Activated naive CD8-positive, alpha-beta T cell treated with anti-CD3 and anti-CD28 coated beads, Interleukin-2, amount 10 ng/mL, durations not matched to agents 7 days and 5 days (primary cell): ENCODE measurements around the gene PDZD2. TPM values are rescaled to one million over a fixed set of nuclear protein-coding genes. Genes with fewer than 3 reads are reported as not detected.

Experiments used
- ATAC-seq: fragments of 150-1000 bp; cut with Tn5 transposase; one replicate; pipeline ENCODE4 v1.10.0; 2021; ENCODE audit warnings: low read depth, moderate library complexity
- POLR2A ChIA-PET: fragments of 350-600 bp; sonication (Branson Sonifier 250); formaldehyde crosslinking; loops from one replicate; lab custom pipeline; 2021; ENCODE audit warnings: antibody characterized with exemption; lab: Charles Lee
- DNase-seq: peaks from one replicate; pipeline ENCODE4 v3.0.0; 2021
- H3K27ac Mint-ChIP-seq: one replicate; pipeline ENCODE4 v1.8.0; 2022; ENCODE audit warnings: mild to moderate bottlenecking, mixed read lengths
- H3K27me3 Mint-ChIP-seq: one replicate; pipeline ENCODE4 v1.8.0; 2022; ENCODE audit warnings: mild to moderate bottlenecking, moderate library complexity, mixed read lengths
- H3K36me3 Mint-ChIP-seq: one replicate; pipeline ENCODE4 v1.8.0; 2021; ENCODE audit warnings: mild to moderate bottlenecking, mixed read lengths
- H3K4me1 Mint-ChIP-seq: one replicate; pipeline ENCODE4 v1.8.0; 2021; ENCODE audit warnings: mixed read lengths
- H3K4me3 Mint-ChIP-seq: one replicate; pipeline ENCODE4 v1.8.0; 2022; ENCODE audit warnings: mild to moderate bottlenecking, moderate library complexity, mixed read lengths
- H3K9me3 Mint-ChIP-seq: one replicate; pipeline ENCODE4 v1.8.0; 2021; ENCODE audit warnings: mixed read lengths
- total RNA-seq, 2 experiments: library from RNA; stranded (reverse); gene quantifications; one replicate each; pipeline ENCODE4 v1.2.3, GENCODE V29; 2021

Gene PDZD2
- total RNA-seq, 2 experiments from 2014 or later = 0.14 to 0.22 TPM

DNA sequence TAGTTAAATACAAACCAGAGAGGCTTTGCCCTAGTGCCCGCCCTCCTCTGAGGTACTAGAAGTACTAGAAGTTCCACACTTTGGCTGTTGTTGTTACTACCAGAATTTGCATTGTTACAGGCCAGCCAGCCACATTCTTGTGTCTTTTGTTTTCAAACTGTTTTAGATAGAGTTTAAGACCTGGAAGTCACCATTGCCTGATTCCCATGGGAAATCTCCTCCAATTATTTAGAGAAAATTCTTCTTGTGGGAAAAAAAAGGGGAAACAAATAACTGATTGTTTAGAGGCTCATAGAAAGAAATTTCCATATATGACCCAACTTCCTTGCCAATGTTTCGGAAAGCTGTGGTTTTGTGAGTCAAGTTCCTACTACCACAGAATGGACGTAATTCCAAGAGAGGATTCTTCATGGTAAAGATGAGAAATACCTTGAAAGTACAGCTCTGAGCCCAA, 282.9 kb downstream of the PDZD2 start:
- POLR2A ChIA-PET = no interaction called here
- no peaks in the 10 kb centered on the region for H3K36me3 Mint-ChIP-seq
- peaks cover 2% of the 10 kb centered on the region for H3K27me3 Mint-ChIP-seq
- ATAC-seq = no peak
- no peak for DNase-seq
- H3K9me3 Mint-ChIP-seq = no peaks in the 10 kb centered on the region
- no peak overlapping the region for H3K4me3 Mint-ChIP-seq
- H3K4me1 Mint-ChIP-seq = no peaks in the 10 kb centered on the region
- no peak overlapping the region for H3K27ac Mint-ChIP-seq

DNA sequence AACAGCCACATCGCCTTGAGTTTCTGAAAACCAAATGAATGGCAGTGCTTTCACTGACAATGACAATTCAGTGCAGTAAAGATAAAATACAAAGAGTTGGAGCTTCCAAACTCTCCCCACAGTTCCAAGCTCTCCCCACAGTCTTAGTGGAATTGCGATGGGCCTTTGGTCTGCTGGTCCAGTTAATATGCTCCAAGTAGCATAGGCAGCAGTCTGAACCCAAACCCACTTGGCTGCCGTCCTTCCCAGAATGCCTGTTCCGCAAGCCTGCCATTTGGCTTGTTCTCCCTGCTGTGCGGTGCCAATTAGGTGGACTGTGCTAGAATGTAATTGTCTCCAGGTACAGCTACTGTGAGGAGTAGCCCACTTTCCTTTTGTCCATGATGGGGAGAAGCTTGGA, 285.1 kb downstream of the PDZD2 start:
- Mint-ChIP-seq H3K4me3 (no peak overlapping the region), H3K27ac (no peak overlapping the region), H3K27me3 (peaks cover 2% of the 10 kb centered on the region), H3K9me3 (no peaks in the 10 kb centered on the region), H3K36me3 (no peaks in the 10 kb centered on the region), H3K4me1 (no peaks in the 10 kb centered on the region)
- ATAC-seq (no peak), DNase-seq (no peak)
- POLR2A ChIA-PET = no interaction called here

DNA sequence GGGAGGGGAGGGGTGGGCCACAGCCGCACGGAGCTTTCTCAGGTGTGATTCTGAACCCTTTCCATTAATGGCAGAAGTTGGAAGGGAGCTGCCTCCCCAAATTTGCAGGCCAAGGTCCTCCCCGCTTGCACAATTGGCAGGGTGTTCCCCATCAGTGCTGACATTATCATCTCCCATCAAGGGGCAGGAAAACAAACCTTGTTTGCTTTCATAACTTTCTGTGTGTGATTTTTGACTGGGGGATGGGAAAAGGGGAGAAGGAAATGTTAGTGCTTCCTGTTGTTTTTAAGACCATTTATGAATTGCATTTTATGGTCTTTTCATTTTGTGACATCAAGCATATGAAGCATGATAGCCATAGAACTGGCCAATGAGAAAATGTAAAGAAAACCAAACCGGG, 292.9 kb downstream of the PDZD2 start:
- ATAC-seq = no peak
- DNase-seq = no peak
- Mint-ChIP-seq H3K36me3 (no peaks in the 10 kb centered on the region), H3K27me3 (no peaks in the 10 kb centered on the region), H3K27ac (no peak overlapping the region), H3K4me1 (no peaks in the 10 kb centered on the region), H3K9me3 (no peaks in the 10 kb centered on the region), H3K4me3 (no peak overlapping the region)
- POLR2A ChIA-PET = no interaction called here

DNA sequence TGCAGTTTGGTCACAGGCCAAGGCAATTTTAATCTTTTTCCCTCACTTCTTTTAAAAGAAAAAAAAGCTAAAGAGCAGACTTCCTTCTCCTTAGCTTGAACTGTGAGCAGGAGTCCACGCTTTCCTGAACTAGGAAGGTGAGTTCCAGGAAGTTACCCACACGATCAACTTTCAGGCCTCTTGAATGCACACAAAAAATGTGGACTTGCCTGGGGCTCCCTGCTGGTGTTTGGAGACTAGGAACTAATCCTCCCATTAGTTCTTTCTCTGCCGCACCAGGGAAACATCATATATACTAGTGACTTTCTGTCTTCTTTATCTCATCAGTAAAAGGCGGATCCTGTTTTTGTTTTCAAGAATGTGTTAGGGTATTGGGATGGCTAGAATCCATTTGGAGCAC, 295.2 kb downstream of the PDZD2 start:
- H3K4me1 Mint-ChIP-seq = no peaks in the 10 kb centered on the region
- no peaks in the 10 kb centered on the region for H3K36me3 Mint-ChIP-seq
- no peaks in the 10 kb centered on the region for H3K27me3 Mint-ChIP-seq
- no peak overlapping the region for H3K4me3 Mint-ChIP-seq
- POLR2A ChIA-PET = no interaction called here
- ATAC-seq (no peak), DNase-seq (no peak)
- no peaks in the 10 kb centered on the region for H3K9me3 Mint-ChIP-seq
- no peak overlapping the region for H3K27ac Mint-ChIP-seq

DNA sequence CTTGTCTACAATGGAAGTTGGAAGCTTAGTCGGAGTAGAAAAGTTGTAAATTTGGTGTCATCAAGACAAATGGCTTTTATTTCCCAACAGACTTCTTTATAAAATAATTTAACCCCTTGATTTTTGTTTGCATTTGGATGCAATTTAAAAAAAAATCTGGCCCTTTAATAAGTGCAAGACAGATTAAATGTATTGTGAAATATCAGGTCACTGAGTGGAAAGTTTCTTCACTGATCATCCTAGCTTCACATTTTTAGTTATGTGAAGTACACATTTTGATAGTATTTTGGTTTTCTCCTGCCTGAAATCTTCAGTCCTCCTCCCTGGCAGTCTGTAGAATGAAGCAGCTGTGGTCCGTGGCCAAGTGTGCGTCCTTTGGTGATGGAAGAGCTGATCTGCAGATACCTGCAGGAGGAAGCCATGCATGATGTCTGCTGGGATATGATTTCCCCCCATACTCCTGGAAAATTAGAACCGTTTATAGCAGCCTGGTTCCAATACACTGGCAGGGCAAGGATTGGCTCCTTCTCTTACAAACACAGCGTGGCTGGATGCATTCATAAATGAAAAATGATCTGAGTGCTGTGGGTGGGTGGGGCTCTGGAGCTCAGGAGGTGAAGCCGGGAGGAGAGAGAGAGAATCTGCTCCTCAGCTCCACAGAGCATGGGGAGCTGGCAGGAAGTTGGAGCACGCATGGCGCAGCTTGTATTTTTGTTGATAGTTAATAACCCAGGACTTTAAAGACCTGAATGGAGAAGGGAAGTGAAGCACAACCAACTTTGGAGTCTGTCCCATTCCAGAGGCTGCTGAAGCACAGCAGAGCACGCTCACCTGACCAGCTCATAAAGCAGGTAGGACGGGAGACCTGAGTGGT, 296.8 kb downstream of the PDZD2 start:
- no peaks in the 10 kb centered on the region for H3K4me1 Mint-ChIP-seq
- H3K36me3 Mint-ChIP-seq = no peaks in the 10 kb centered on the region
- no peak for ATAC-seq
- H3K9me3 Mint-ChIP-seq = no peaks in the 10 kb centered on the region
- H3K27ac Mint-ChIP-seq = no peak overlapping the region
- POLR2A ChIA-PET = interaction anchor here (0.6 kb wide), 1 partner anchor 102 kb away, joined by 3 read pairs; no protein-coding TSS in a partner anchor
- H3K4me3 Mint-ChIP-seq = no peak overlapping the region
- no peaks in the 10 kb centered on the region for H3K27me3 Mint-ChIP-seq
- DNase-seq = no peak

DNA sequence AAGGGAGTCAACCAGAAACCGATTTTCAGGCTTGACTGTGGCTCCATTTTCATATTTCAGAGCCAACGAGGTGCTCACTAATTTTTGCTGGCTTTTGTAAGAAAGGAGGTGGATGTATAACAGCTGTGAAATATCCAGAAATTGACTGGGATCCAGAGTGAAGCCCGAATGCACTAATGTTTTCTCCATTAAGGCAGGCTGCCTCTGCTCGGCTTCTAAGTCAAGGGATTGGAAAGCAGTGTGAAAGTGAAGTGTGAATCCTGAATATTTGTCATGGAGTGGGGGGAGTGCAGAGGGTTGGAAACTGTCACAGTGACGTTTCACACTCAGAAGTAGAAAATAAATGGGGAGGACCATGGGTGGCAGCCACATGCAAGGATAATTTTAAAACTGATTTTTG, 297.8 kb downstream of the PDZD2 start:
- Mint-ChIP-seq H3K4me3 (no peak overlapping the region), H3K4me1 (no peaks in the 10 kb centered on the region), H3K9me3 (no peaks in the 10 kb centered on the region), H3K36me3 (no peaks in the 10 kb centered on the region), H3K27me3 (no peaks in the 10 kb centered on the region), H3K27ac (no peak overlapping the region)
- POLR2A ChIA-PET = interaction anchor here (0.6 kb wide), 1 partner anchor 102 kb away, joined by 3 read pairs; no protein-coding TSS in a partner anchor
- no peak for DNase-seq
- ATAC-seq = no peak

DNA sequence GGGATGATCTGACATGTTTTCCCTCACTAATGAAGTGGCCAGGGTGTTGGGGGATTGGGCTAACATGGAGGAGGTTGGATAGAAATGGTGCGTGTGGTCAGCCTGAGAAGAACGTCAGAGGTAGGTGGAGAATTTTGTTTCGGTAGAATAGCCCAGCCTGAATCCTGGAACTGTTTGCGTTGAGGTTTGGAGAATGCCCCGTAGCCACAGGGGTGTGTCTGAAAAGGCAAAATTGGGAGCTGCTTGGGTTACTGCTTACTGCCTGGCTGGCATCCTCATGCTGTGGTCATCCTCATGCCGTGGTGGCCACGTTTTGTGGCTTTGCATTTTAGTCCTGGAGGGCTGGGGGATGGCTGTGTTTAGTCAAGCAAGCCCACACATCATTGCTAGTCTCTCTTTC, 298.3 kb downstream of the PDZD2 start:
- ATAC-seq (no peak), DNase-seq (no peak)
- Mint-ChIP-seq H3K36me3 (no peaks in the 10 kb centered on the region), H3K27me3 (no peaks in the 10 kb centered on the region), H3K9me3 (no peaks in the 10 kb centered on the region), H3K4me3 (no peak overlapping the region), H3K4me1 (no peaks in the 10 kb centered on the region), H3K27ac (no peak overlapping the region)
- POLR2A ChIA-PET = no interaction called here

DNA sequence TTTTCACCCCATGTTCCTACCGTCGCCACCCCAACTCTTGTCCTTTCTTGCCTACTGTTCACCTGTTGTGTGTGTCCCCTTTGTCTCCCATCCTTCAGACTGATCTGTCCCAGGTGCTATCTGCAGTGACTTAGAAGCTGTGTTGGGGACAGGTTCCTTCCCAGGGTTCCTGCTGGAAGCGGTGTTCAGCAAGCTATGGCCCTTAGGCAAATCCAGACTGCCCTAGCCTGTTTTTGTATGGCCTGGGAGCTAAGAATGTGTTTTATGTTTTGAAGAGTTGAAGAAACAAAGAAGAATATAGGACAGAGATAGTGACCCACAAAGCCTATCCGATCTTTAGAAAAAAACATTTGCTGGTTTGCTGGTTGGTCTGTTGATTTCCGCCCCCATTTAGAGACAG, 298.8 kb downstream of the PDZD2 start:
- DNase-seq = no peak
- no peak overlapping the region for H3K4me3 Mint-ChIP-seq
- no peaks in the 10 kb centered on the region for H3K36me3 Mint-ChIP-seq
- H3K27ac Mint-ChIP-seq = no peak overlapping the region
- H3K27me3 Mint-ChIP-seq = no peaks in the 10 kb centered on the region
- POLR2A ChIA-PET = no interaction called here
- H3K9me3 Mint-ChIP-seq = no peaks in the 10 kb centered on the region
- H3K4me1 Mint-ChIP-seq = no peaks in the 10 kb centered on the region
- no peak for ATAC-seq

DNA sequence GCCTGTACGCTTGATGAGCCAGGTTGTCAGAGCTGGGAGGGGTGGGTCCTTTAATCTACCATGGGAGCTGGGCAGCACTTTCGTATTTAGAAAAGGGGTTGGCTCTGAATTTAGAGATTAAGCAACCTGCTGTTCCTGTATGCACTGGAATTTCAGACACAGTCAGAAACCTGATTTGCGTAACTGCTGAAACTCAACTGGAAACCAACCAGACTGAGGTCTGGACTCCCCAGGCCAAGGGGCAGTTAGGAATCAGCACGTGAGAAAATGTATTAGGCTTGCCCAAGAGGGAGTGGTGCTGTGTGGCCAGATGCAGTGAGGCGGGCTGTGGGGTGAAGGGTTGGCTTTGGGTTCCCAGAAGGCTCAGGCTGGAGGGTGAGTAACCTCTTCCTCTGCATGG, 300.2 kb downstream of the PDZD2 start:
- Mint-ChIP-seq H3K27ac (no peak overlapping the region), H3K9me3 (no peaks in the 10 kb centered on the region), H3K27me3 (peaks cover 1% of the 10 kb centered on the region), H3K36me3 (no peaks in the 10 kb centered on the region), H3K4me1 (no peaks in the 10 kb centered on the region), H3K4me3 (no peak overlapping the region)
- ATAC-seq (no peak), DNase-seq (no peak)
- POLR2A ChIA-PET = no interaction called here

DNA sequence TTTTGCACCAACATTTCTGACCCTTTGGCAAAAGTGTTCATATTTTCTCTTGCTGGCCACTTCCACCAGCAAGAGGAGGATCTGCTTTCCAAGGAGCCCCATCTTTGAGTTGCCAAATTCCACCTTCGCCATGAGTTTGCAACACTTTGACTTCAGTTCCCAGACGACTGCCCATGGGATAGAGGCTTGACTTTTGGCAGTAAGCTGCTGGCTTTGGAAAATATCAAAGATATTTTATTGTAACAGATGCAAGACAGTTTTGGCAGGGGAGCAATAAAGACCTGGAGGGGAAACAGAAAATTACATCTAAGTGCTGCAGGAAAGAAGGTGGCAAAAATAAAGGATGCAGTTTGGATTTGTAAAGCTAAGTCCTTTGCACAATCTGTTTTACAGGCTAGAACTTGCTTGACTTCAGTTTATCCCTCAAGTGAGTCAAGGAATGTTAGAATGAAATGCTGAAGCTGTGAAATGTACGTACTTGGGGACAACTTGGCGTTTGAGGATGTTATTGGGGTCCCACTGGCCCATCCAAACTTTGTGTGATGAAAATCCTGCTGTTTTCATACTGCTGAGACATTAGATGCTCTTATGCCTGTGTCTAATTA, 302.3 kb downstream of the PDZD2 start:
- Mint-ChIP-seq H3K27me3 (peaks cover 1% of the 10 kb centered on the region), H3K9me3 (no peaks in the 10 kb centered on the region), H3K36me3 (no peaks in the 10 kb centered on the region), H3K4me1 (no peaks in the 10 kb centered on the region), H3K4me3 (no peak overlapping the region), H3K27ac (no peak overlapping the region)
- POLR2A ChIA-PET = no interaction called here
- ATAC-seq = no peak
- DNase-seq = no peak

DNA sequence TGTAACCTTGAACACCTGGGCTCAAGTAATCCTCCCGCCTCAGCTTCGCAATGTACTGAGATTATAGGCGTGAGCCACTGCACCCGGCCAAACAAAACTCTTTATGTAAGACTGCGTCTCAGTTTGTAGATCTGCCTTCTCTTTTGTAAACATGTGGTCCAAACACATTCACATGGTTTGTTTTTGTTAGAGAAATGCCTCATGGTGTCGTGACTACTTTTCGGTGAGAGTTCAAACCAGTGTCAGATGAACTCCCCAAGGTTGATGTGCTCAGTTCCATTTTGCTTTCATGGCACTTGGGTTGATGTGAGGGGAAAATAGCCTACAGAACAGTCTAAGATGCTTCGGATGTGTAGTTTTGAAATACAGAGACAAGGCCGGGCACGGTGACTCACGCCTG, 303.6 kb downstream of the PDZD2 start:
- Mint-ChIP-seq H3K4me1 (no peaks in the 10 kb centered on the region), H3K9me3 (no peaks in the 10 kb centered on the region), H3K27me3 (peaks cover 1% of the 10 kb centered on the region), H3K27ac (no peak overlapping the region), H3K36me3 (no peaks in the 10 kb centered on the region), H3K4me3 (no peak overlapping the region)
- POLR2A ChIA-PET = no interaction called here
- DNase-seq (no peak), ATAC-seq (no peak)

DNA sequence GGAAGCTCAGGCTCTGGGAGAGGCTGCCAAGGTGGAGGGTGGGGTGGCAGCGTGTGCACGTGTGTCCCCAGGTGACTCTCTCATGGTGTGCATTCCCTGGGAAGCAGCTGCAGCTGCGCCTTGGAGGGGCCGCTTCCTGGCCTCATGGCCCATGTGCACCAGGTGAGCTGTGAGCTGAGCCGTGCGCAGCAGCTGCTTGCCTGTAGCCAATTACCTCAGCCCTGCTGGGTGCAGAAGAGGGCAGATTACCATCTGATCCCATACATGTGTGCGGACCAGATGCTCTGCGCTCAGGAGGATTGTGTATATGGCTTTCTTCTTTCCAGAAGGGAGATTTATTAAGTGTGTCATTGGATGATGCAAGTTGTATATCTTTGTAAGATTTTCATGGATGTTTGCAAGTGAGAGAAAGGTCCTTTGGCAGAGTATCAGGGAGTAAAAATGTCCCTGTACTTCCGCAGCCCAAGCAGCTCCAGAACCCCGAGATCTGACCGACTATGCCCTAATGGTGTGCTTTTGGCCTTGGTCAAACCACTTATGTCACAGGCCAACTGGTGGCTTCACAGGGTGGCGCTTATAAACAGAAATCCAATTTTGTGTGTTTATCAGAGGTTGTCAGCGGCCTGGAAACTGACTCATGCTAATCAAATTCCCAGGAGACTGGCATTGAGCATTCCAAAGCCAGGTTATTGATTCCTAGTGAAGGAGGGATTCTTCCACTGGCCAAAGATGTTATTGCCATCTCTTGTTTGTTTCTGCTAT, 305.9 kb downstream of the PDZD2 start:
- H3K9me3 Mint-ChIP-seq = no peaks in the 10 kb centered on the region
- no peaks in the 10 kb centered on the region for H3K4me1 Mint-ChIP-seq
- ATAC-seq (no peak), DNase-seq (no peak)
- POLR2A ChIA-PET = no interaction called here
- peaks cover 1% of the 10 kb centered on the region for H3K27me3 Mint-ChIP-seq
- no peak overlapping the region for H3K4me3 Mint-ChIP-seq
- H3K36me3 Mint-ChIP-seq = no peaks in the 10 kb centered on the region
- no peak overlapping the region for H3K27ac Mint-ChIP-seq

DNA sequence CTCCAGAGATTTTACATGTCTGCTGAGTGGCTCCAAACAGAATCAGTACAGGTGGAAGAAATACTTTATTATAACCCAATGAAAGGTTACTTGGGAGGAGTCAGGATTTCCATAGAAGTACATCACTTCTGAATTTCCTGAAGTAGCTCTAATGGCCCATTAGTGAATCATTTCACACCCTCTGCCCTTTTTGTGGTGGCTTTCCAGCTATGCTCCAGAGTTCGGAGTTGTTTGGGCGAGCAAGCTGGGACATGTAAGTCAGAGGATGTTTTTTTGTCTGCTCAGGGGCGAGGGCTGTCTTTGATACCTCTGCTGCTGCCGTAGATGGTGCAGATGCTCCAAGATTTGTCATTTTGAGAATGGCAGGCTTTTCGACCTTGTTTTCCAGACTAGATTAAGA, 309.1 kb downstream of the PDZD2 start:
- H3K27ac Mint-ChIP-seq = no peak overlapping the region
- no peaks in the 10 kb centered on the region for H3K9me3 Mint-ChIP-seq
- no peak for ATAC-seq
- H3K4me3 Mint-ChIP-seq = no peak overlapping the region
- no peaks in the 10 kb centered on the region for H3K36me3 Mint-ChIP-seq
- POLR2A ChIA-PET = no interaction called here
- peaks cover 1% of the 10 kb centered on the region for H3K27me3 Mint-ChIP-seq
- no peak for DNase-seq
- no peaks in the 10 kb centered on the region for H3K4me1 Mint-ChIP-seq
